Spleen (tissue), 7 donors: ENCODE measurements around the gene AGFG1.

Source experiments
- CTCF ChIP-seq, 11 experiments: fragments of 200-600 bp in 7 of 11; fragments of 450-650 bp in 4 of 11; sonication (generic) in 4 of 11; IDR thresholded peaks in 8 of 11; conservative IDR thresholded peaks in 3 of 11; 1 replicate in 7 of 11; 2 replicates in 4 of 11; pipeline versions ENCODE4 v1.4.0 to v1.8.0; 2016 to 2021; ENCODE audit warnings: antibody characterized with exemption in 11 of 11, inconsistent platforms in 4 of 11, mild to moderate bottlenecking in 1 of 11
- POLR2A ChIP-seq, 3 donors: fragments of 450-650 bp; IDR thresholded peaks; one replicate each; pipeline ENCODE4 v1.5.1; 2017; ENCODE audit warnings: antibody characterized with exemption in 3 of 3, mild to moderate bottlenecking in 1 of 3
- POLR2AphosphoS5 ChIP-seq, 3 donors: sonication (generic); formaldehyde crosslinking; IDR thresholded peaks; one replicate each; pipeline ENCODE4 v1.5.1; 2017; ENCODE audit warnings: antibody characterized with exemption in 3 of 3
- donor health status: DM: no; HTN: no; CAD: no; lungs with moderate emphysema.
- donor health status: DM: no; HTN: no; CAD: no.
- donor health status: DM: no; HTN: no; CAD: no.

- TF ChIP-seq CTCF (IDR thresholded peaks at IDR 0.05 in 8 of 11, conservative IDR thresholded peaks at IDR 0.05 in 3 of 11) (no peak), POLR2A (IDR thresholded peaks at IDR 0.05) (no peak), POLR2AphosphoS5 (IDR thresholded peaks at IDR 0.05) (no peak)
These were observed 544 bp upstream of the AGFG1 start for GRCh38 chr2:227471412-227471811.
